ENCODE results near the gene ADAMTSL5. TPM values are rescaled to one million over a fixed set of nuclear protein-coding genes. Genes with fewer than 3 reads are reported as not detected.
"Not testable (repeated sequence)": the region's sequence is repeated elsewhere in the genome, so short reads cannot be mapped to it uniquely, and the experiment has no call there.

Gene ADAMTSL5
- total and polyA plus RNA-seq, 7 donors: 0.71 to 5.8 (median 1.7) TPM; not detected in 1

DNA sequence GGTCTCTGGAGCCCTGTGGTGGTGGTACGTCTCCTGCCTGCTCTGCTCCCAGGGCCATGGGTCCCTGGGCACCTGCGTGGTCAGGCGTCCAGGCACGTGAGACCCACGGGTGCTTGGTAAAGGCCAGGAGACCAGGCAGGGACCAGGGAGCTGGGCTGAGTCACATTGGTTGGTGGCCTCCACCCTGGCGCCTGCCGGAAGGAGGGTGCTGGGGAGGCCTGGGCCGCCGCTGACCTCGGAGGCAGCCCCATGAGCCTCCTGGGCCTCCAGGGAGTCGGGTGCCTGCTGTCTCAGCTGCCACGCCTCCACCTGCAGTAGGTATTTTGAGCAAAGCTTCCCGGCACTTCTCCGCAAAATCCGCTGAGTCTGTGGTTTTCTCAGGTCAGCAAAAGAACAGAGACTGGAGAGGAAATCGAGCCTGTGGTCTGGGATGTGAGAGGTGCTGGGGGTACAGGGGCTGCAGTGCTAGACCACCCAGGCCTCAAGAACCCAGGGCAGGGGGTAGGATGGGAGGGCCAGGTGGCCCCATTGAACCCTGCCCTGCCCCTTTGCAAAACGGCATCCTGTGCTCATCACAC lies 7.5 kb upstream of the ADAMTSL5 start:
- H3K27ac ChIP-seq: no peak overlapping the region
- DNase-seq: no peak

DNA sequence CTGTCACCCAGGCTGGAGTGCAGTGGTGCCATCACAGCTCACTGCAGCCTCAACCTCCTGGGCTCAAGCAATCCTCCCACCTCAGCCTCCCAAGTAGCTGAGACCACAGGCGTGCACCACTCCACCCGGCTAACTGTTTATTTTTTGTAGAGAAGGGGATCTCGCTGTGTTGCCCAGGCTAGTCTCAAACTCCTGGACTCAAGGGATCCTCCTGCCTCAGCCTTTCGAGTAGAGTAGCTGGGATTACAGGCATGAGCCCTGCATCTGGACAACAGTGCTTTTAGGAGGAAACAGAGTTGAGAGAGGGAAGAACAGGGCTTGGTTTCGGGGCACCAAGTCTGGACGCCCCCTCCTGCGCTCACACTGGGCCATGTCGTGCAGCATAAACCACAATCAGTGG lies 7.0 kb upstream of the ADAMTSL5 start:
- H3K4me1 ChIP-seq: peaks cover 0 to 26% (median 20%) of the 10 kb centered on the region in 4 donors
- H3K4me3 ChIP-seq; H3K36me3 ChIP-seq; intact Hi-C loops (cut with DNase I); H3K27ac ChIP-seq; DNase-seq; H3K9me3 ChIP-seq: not testable (repeated sequence)
- WGBS, 2 donors: 81 to 86% methylated on average over 8 of the region's 8 CpGs
- peaks cover 15 to 22% (median 22%) of the 10 kb centered on the region in 3 donors for H3K27me3 ChIP-seq

More for the DNA sequence above, 7.5 kb upstream of the ADAMTSL5 start:
- intact Hi-C loops (cut with DNase I): no loop called here
- Histone ChIP-seq H3K27me3 (peaks cover 20 to 27% (median 27%) of the 10 kb centered on the region in 3 donors), H3K9me3 (no peaks in the 10 kb centered on the region), H3K36me3 (no peaks in the 10 kb centered on the region), H3K4me3 (no peak overlapping the region), H3K4me1 (peaks cover 0 to 26% (median 20%) of the 10 kb centered on the region in 4 donors)
- TF ChIP-seq EP300 (IDR thresholded peaks at IDR 0.05) (no peak), POLR2A (IDR thresholded peaks at IDR 0.05) (no peak), POLR2AphosphoS5 (IDR thresholded peaks at IDR 0.05) (no peak)
- TF ChIP-seq, protein P1, sequence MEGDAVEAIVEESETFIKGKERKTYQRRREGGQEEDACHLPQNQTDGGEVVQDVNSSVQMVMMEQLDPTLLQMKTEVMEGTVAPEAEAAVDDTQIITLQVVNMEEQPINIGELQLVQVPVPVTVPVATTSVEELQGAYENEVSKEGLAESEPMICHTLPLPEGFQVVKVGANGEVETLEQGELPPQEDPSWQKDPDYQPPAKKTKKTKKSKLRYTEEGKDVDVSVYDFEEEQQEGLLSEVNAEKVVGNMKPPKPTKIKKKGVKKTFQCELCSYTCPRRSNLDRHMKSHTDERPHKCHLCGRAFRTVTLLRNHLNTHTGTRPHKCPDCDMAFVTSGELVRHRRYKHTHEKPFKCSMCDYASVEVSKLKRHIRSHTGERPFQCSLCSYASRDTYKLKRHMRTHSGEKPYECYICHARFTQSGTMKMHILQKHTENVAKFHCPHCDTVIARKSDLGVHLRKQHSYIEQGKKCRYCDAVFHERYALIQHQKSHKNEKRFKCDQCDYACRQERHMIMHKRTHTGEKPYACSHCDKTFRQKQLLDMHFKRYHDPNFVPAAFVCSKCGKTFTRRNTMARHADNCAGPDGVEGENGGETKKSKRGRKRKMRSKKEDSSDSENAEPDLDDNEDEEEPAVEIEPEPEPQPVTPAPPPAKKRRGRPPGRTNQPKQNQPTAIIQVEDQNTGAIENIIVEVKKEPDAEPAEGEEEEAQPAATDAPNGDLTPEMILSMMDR (IDR thresholded peaks at IDR 0.05): no peak
- 59 to 75% methylated on average over 17 of the region's 17 CpGs for WGBS, 2 donors

DNA sequence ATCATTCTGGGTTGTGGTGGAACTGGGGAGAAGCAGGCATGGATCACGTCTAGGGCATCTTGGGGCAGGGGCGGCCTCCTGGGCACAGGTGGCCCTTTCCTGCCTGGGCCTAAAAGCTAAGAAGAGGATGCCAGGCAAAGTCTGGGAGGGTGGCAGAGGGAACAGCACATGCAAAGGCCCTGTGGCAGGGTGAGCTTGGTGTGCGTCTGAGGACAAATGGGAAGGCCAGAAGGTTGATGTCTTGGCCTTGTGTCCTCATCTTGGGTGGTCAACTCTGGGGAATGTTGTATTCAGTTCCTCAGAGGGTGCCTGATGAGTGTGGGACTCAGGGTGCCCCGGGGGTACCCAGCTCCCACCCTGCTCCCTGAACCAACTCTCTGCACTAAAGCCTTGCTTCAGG lies 5.7 kb upstream of the ADAMTSL5 start:
- H3K4me3 ChIP-seq: no peak overlapping the region
- 83 to 87% methylated on average over 4 of the region's 4 CpGs for WGBS, 2 donors
- TF ChIP-seq, protein P1 (IDR thresholded peaks at IDR 0.05): no peak
- TF ChIP-seq EP300 (IDR thresholded peaks at IDR 0.05) (no peak), POLR2A (IDR thresholded peaks at IDR 0.05) (no peak), POLR2AphosphoS5 (IDR thresholded peaks at IDR 0.05) (no peak)
- intact Hi-C loops (cut with DNase I): no loop called here
- H3K27ac ChIP-seq: no peak overlapping the region
- H3K36me3 ChIP-seq: no peaks in the 10 kb centered on the region
- H3K27me3 ChIP-seq: peaks cover 6 to 18% (median 18%) of the 10 kb centered on the region in 3 donors
- H3K4me1 ChIP-seq: peaks cover 0 to 18% (median 14%) of the 10 kb centered on the region in 4 donors
- no peaks in the 10 kb centered on the region for H3K9me3 ChIP-seq
- no peak for DNase-seq

DNA sequence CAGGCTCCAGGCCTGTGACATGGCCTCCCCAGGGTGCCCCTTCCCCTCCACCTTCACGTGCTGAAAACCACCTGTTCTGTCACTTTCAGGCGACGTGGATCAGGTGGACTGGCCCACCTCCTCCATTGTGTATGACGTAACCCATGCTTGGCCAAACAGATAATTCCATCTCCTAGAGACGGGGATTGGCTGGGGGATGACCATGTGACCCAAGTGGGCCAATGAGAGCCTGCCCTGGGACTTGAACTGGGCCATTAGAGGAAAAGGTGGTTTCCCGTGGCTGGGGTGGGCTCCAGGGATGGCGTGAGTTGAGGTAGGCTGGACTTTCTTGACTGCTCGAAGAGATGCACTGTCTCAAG lies 3.6 kb upstream of the ADAMTSL5 start:
- 69 to 70% methylated on average over 8 of the region's 8 CpGs for WGBS, 2 donors
- TF ChIP-seq EP300 (IDR thresholded peaks at IDR 0.05) (no peak), POLR2A (IDR thresholded peaks at IDR 0.05) (no peak), POLR2AphosphoS5 (IDR thresholded peaks at IDR 0.05) (no peak)
- TF ChIP-seq, protein P1 (IDR thresholded peaks at IDR 0.05): no peak
- no peak for DNase-seq
- peaks cover 0 to 30% (median 26%) of the 10 kb centered on the region in 3 donors for H3K27me3 ChIP-seq
- no peaks in the 10 kb centered on the region for H3K36me3 ChIP-seq
- intact Hi-C loops (cut with DNase I): no loop called here
- H3K4me1 ChIP-seq: peaks cover 0 to 24% (median 17%) of the 10 kb centered on the region in 4 donors
- H3K27ac ChIP-seq: no peak overlapping the region
- no peak overlapping the region for H3K4me3 ChIP-seq
- H3K9me3 ChIP-seq: no peaks in the 10 kb centered on the region

DNA sequence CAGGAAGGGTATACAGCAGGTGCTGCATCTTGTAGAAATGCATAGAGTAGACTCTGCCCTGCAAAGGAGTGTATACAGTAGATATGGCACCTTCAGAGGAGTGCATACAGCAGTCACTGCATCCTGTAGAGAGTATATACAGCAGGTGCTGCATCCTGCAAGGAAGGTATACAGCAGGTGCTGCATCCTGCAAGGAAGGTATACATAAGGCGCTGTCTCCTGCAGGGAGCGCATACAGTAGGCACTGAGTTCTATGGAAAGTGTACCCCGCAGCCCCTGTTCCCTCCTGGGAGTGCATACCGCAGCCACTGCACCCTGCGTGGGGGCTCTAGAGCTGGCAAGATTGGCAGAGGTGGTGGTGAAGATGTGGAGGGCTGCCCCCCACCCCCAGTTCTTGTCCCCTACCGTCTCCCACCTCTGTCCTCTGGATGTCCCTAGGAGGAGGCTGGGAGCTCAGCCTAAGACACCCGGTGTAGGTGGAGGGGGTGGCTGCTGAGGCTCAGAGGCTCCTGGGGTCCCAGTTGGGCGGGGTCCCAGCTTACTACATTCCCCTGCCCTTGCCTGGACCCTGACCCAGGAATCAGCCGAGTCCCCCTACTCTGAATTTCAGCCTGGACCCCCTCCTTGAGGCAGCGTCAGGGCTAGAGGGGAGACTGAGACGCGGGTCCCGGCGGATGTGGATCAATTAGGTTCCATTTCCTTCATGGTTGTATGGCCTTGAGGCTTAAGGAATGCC lies 2.3 kb upstream of the ADAMTSL5 start:
- intact Hi-C loops (cut with DNase I): no loop called here
- Histone ChIP-seq H3K4me1 (peaks cover 0 to 22% (median 15%) of the 10 kb centered on the region in 4 donors), H3K4me3 (no peak overlapping the region), H3K36me3 (no peaks in the 10 kb centered on the region), H3K27ac (no peak overlapping the region), H3K9me3 (no peaks in the 10 kb centered on the region), H3K27me3 (peaks cover 0 to 36% (median 30%) of the 10 kb centered on the region in 3 donors)
- DNase-seq: no peak
- TF ChIP-seq, protein P1 (IDR thresholded peaks at IDR 0.05): no peak
- TF ChIP-seq POLR2AphosphoS5 (IDR thresholded peaks at IDR 0.05) (no peak), EP300 (IDR thresholded peaks at IDR 0.05) (no peak), POLR2A (IDR thresholded peaks at IDR 0.05) (no peak)
- 62 to 69% methylated on average over 14 of the region's 14 CpGs for WGBS, 2 donors

Data from sigmoid colon (tissue), 7 donors.